GM13977 (cell line): ENCODE data around the gene SLC24A3.

Experiments
- DNase-seq: peaks from one replicate; pipeline ENCODE4 v3.0.0; 2012; ENCODE audit warnings: low spot score
- in situ Hi-C: fragments of 300-500 bp; cut with MboI; formaldehyde crosslinking; loops from one replicate; pipeline ENCODE4 v1.12.0; 2022; ENCODE audit warnings: low sequenced_read_pairs, low pct_unique_long_range_greater_than_20kb, mixed read lengths, inconsistent platforms; ENCODE audit not compliant: unreplicated experiment
- TF ChIP-seq, protein P1 (sequence below): IDR thresholded peaks from 2 replicates; pipeline ENCODE4 v1.5.1; 2012; ENCODE audit warnings: mild to moderate bottlenecking, control low read depth; ENCODE audit not compliant: insufficient read depth; ENCODE audit errors: extremely low read depth, missing control alignments

SLC24A3 gene

DNA sequence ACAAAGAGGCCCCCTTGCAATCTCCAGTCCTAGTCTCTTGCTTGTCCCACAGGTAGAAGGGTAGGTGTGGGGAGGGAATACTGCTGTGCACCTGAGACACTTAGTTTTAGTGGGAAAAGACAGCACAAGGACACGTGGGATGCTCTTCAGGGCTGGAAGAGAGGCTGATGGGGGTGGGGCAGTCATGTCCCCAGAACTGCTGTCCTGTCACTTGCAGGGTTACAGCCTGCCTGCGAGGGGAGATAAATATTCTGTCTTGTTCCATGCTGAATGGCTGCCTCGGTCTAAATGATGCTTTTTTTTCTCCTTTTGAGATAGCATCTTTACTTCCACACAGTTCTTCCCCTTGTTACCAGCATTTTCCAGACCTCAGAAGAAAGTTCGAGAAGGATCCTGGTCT is 106.2 kb downstream of the SLC24A3 start:
- in situ Hi-C loops = no loop called here

DNA sequence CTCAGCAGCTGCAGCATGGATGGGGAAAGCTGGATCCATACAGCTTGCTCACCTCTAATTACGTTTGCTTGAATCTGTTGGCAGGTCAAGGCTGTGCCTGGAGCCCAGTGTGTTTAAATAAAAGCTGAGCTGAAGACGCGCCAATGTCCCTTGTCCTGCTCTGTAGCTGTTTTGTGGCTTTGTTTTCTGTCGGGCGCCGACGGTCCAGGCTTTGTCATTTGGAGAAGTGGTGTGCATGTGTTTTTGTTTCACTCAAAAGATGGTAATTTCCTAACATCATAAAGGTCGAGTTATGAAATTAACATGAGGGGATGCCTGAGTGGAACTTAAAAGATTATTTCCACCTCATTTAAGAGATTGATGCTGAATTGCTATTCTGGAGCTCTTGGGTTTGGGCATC is 107.6 kb downstream of the SLC24A3 start:
- in situ Hi-C loops = no loop called here
- DNase-seq = no peak
- TF ChIP-seq, protein P1, sequence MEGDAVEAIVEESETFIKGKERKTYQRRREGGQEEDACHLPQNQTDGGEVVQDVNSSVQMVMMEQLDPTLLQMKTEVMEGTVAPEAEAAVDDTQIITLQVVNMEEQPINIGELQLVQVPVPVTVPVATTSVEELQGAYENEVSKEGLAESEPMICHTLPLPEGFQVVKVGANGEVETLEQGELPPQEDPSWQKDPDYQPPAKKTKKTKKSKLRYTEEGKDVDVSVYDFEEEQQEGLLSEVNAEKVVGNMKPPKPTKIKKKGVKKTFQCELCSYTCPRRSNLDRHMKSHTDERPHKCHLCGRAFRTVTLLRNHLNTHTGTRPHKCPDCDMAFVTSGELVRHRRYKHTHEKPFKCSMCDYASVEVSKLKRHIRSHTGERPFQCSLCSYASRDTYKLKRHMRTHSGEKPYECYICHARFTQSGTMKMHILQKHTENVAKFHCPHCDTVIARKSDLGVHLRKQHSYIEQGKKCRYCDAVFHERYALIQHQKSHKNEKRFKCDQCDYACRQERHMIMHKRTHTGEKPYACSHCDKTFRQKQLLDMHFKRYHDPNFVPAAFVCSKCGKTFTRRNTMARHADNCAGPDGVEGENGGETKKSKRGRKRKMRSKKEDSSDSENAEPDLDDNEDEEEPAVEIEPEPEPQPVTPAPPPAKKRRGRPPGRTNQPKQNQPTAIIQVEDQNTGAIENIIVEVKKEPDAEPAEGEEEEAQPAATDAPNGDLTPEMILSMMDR = no peak

More for the DNA sequence above, 106.2 kb downstream of the SLC24A3 start:
- DNase-seq = no peak
- TF ChIP-seq, protein P1 = no peak

DNA sequence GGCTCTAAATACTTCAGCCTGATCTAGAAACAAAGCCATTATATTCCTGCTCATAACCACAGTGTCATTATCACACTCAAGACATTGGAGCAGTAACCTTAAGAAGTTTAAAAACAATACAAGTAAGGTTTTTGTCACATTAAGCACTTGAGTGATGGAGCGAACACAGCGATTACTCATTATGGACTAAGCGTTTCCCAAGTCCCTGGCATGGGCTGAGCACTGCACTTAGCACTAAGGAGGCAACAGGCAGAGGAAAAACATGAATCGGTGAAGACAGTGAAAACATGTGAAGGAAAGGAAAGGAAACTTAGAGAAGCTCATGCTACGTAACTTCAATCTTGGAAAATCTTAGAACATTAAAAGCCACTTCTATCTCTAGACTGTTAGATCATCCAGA is 108.7 kb downstream of the SLC24A3 start:
- in situ Hi-C loops = no loop called here
- DNase-seq = no peak
- TF ChIP-seq, protein P1 = no peak

DNA sequence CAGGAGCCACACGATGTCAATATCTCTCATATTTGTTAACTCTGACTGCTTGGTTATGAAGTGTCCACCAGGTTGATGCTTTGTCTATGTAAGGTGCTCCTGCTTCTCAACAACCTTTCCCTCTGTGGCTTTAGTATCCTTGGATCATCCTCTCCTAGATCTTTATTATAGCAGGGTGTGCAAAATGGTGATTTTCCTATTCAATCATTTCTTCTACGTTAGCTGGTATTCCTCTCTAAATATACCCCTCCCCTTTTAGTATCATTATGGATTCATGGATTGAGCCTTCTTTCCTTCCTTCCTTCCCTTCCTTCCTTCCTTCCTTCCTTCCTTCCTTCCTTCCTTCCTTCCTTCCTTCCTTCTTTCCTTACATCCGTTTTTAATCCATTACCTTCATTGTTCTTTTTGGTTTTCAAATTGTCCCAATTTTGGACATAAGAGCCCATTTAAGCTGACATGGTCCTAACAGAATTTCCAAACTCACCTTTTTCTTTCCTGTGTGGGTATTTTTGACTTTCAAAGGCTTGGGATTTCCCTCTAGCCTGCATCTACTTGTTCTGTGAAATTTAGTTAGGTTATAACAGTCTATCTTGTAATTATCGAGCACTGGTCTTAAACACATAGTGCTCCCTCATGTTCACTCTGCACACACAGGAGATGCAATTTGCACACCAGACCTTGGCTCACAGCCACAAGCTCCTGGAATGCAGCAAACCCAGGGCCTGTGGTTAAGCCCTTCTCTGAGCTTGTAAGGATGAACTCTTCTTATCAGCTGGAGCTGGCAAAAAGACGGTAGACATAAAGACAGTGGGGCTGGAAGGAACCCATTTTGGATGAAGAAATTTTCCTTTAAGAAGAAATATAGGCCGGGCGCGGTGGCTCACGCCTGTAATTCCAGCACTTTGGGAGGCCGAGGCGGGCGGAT is 109.9 kb downstream of the SLC24A3 start:
- no peak for DNase-seq
- in situ Hi-C loops = no loop called here
- TF ChIP-seq, protein P1 = no peak

DNA sequence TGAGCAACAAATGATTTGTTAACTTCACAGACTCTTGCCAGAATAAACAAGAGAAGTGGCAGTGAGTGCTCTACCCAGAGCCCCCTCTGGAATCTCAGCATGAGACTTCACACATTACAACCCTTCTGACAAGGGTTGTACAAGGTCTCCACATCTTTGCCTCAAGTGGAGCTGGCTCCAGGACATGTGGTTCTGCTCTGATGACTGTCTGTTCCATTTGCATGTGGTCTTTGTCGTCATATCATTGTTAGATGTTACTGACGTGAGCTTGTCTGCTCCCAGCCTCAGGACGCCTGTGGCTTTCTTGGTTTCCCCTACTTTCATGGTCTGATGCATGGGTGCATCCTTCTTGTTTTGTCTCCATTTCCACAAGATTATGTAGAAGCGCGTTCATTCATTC is 115.0 kb downstream of the SLC24A3 start:
- TF ChIP-seq, protein P1 = no peak
- no peak for DNase-seq
- in situ Hi-C loops = no loop called here

DNA sequence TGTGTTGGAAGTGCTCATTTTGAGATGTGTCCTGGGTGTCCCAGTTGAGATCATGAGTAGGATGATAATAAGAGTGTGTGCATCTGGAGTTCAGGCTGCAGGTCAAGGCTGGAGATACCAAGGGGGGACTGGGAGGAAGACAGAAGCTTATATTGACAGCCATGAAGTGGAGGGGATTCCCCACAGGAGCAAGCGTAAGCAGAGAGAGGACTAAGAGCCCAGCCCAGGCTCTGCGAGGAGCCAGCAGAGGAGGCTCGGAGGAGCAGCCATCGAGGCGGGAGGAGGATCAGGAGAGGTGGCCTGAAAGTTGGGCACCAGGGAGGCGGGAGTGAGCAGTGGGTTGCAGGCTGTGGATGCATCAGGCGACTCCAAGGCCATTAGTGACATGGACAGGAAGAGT is 116.2 kb downstream of the SLC24A3 start:
- in situ Hi-C loops = no loop called here
- no peak for DNase-seq
- TF ChIP-seq, protein P1 = no peak
